ENCODE measurements around the gene CIT.

The CIT gene

DNA sequence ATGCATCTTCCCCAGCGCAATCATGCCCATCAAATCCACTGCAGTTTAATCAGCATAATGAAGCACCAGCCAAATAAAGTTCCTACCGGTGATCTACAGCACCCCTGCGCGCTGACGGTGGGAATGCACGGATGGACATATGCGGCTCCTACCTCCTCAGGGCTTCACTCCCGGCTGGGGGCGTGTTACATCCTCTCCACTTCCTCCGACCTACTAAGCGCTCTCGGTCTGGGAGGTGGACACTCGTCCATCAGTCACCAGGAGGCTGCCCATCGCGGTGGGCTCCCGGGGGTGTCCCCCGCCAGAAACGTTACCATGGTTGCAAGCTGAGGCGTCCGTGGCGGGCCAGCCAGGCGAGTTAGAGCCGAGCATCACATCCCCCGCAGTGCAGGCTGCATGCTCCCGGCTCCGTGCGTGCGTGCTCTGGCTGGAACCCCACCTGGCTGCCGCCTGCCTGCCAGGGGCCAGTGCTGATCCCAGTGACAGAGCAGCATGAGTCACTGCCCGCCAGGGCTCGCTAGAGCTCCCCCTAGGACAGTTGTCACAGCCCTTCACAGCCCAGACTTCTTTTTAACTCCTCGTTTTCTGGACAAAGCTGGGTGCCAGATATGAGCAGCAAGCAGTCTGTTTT, 73.0 kb downstream of the CIT start:
- DNase-seq: peak; percentile 64

GRCh38 chr12:119803381-119803791, 73.7 kb downstream of the CIT start:
- DNase-seq: peak; percentile 62

DNA sequence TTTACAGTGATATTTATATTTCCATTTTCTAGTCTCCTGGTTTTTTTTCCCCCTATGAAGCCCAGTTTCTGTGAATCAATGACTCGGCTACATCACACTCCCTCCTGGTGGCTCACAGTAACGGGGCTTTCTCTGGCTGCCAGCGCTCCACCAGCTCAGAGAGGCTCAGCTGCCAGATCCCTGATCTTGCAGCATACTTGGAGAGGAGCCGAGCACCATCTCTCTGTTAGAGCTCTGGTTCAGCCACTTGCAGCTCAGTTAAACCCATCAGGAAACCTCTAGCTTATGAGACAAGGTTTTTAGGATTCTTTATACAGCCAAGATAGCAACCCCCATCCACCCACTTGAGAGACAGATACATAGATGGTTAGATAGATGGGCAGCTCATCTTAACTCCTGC, 74.6 kb downstream of the CIT start:
- DNase-seq: no peak

DNA sequence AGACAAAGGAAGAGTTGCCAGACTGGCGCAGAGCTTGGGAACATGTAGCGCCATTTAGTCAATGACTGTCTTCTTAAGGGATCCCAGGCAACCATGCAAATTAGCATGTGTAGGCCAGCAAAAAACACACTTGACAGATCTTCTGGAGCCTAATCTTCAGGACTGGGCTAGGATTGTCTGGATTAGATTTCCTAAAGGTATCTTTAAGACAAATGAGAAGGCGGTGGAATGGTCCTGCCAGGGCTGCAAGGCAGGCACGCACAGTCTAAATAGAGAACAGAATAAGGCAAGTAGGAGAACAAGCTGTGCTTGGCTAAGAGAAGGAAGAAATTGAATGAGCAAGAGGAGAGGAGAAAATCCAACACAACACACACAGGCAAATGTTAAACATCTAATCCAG, 80.0 kb downstream of the CIT start:
- DNase-seq: no peak

DNA sequence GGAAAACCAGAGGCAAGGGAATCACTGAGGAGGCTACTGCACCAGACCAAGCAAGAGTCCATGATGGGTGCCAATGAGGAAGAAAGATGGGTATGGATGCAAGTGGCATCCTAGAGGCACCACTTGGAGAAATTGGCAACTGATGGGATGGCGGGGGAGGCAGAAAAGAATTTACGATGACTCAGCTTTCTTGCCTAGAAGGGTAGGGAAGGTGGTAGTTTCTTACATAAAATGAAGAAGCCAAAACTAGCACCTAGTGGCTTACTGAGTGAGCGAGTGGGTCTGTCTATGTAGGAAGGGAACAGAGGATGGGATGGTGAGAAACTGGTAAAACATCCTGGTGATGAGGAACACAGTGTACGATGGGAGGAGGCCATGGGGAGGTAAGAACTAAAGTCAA, 80.8 kb downstream of the CIT start:
- no peak for DNase-seq

DNA sequence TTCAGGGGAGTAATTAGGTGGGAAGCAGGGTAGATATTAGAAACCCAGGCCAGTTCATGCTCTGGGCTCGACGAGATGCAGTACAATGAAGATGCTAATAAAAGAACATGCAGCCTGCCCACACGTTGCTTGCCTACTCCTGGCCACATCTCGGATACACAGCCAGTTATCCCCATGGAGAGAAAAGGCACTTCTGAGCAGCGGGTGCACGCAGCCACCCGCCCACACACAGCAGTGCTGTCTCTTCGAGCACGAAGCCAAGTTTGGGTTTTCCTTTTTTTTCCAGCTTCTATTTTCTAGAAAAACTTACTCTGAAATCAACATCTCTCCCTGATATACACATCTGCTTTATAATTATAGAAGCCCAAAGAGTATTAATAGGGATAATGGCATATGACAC, 85.7 kb downstream of the CIT start:
- DNase-seq: no peak

- no peak for DNase-seq
Observed at GRCh38 chr12:119788786-119789185, 88.3 kb downstream of the CIT start.

GRCh38 chr12:119786539-119786938, 90.6 kb downstream of the CIT start:
- DNase-seq: no peak

- no peak for DNase-seq
Observed at GRCh38 chr12:119784673-119785072, 92.4 kb downstream of the CIT start.

- no peak for DNase-seq
Observed at GRCh38 chr12:119783787-119784186, 93.3 kb downstream of the CIT start.

DNA sequence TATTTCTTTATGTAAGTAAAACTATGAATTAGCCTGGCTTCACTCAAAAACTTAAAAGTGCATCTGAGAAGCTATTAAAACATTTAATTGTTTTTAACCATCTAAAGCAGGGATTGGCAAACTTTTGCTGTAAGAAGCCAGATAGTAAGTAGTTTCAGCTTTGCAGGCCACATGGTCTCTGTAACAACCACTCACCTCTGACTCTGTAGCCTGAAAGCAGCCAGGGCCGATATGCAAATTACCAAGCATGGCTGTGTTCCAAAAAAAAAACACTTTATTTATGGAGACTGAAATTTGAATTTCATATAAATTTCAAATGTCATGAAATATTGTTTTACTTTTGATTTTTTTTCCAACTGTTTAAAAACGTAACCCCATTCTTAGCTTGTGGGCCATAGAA, 95.3 kb downstream of the CIT start:
- no peak for DNase-seq

DNA sequence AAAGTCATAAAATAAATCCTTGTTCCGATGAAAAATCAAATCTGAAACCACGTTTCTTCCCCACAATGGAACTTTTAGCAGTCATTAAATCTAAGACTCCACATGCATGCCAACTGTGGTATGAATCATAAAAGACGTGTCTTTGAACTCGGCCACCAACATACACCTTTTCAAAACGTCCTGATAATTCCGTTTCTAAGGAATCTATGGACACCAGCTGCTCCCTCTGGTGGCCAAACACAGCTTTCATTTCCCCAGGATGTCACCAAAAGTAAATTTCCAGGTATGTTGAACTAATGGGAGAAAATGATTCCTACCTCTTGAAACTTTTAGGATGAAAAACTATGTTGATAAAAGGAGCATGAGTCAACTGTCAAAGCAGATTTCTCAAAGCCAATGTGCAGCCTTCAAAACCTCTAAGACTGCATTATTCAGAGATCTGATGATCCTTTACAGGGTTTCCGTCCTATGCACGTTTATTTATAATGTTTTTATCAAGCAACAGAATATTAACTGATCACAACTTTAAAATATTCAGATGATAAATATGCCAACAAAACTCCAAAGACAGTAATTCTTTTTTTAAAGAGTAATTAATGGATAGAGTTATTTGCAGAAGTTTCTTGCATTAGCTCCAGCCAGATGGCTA, 96.2 kb downstream of the CIT start:
- peak; percentile 30 for DNase-seq

DNA sequence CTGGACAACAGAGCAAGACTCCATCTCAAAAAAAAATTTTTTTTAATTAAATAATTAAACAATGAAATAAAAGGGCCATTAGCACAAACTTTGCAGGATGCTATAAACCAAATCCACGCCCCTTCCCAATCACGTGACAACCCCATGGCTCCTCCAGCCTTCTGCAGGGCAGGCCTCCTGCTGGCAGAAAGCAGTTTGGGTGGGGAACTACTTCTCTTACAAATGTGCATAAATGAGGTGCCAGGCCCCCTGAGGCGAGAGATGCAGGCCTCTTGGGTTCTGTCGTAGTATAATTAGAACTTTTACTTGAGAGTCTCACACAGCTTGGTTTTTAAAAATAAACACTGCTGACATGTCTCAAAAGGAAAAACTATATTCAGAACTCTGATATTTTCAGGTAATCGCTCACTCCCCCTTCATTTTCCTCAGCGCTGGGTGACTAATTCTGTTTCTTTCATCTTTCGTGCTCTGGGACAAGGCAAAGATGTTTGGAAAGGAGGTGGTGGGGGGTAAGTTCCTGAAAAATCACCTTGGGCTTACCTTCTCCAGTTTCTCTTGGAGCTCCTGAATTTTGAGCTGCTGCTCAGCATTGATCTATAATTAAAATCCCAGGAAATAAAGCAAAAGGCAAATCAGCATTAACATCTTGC, 101.7 kb downstream of the CIT start:
- no peak for DNase-seq

GRCh38 chr12:119772431-119772830, 104.7 kb downstream of the CIT start:
- no peak for DNase-seq

DNA sequence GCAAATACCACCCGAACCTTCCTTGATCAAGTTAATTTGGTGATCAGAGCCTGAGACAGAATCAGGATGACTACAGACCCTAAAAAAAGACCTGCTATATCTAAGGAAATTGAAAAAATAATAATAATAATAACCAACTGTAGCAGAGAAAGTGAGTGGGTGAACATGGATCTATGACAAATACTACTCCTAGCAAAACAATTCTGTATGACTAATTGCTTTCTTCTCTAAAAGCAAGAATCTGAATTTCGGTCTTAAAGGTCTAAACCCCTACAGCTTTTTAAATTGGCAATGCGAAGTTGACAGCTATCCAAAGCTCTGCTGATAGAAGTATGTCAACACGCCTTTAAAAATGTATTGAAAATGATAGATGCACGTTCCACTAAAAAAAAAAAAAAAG, 107.0 kb downstream of the CIT start:
- no peak for DNase-seq

GRCh38 chr12:119762619-119763018, 114.5 kb downstream of the CIT start:
- DNase-seq: no peak

- no peak for DNase-seq
Observed at GRCh38 chr12:119758722-119759121, 118.4 kb downstream of the CIT start.

- no peak for DNase-seq
Observed at GRCh38 chr12:119758234-119758633, 118.9 kb downstream of the CIT start.

DNA sequence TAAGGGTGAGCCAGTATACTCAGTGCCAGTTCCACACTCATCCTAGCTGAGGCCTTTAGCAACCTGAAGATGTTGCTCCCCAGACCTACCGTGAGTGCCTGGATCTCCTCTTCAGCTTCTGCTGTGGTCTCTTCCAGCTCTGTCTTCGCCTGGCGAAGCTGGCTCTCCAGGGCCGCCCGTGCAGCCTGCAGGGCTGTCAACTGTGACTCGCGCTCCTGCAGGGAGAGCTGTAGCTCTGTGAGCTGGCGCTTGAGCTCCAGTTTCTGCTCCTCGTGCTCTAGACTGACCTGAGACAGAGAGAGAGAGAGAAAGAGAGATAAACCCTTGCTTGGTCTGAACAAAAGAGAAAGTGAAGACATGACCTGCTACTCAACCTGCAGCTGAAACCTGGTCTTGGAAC, 125.2 kb downstream of the CIT start:
- DNase-seq: no peak

DNA sequence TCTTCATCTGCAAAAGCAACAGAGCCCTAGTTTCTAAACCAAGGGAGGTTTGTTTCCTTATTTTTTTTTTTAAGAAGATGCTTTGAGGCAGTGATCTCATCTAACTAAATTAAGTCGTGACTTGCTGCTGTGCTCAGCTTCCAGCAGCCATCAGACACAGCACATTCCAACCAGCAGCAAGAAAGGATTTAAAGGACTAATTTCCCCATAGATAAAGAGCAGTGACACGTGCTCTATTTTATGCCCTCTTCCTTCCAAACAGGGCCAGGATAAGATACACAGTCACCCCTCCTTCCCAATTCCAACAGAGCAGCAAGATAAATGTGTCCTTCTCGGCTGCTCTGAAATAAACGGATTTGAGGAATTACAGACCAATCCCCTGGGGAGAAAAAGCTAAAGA, 127.5 kb downstream of the CIT start:
- no peak for DNase-seq

DNA sequence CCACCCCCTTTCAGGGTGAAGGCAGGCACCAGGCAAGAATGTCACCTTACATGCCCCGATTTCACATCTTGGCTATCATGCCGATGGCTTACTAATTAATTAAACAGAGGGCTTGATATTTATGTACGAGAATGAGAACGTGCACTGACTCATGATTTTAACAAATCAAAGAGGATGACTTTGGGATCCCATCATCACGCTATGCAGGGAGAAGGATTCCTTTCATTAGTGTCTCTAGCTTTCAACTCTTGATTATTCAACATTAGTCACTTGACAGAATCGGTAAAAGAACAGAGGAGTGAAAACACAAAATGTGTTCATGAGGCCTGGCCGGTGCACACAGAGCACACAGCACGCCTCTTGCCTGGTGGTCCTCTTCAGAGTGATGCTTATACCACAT, 128.6 kb downstream of the CIT start:
- DNase-seq: no peak

DNA sequence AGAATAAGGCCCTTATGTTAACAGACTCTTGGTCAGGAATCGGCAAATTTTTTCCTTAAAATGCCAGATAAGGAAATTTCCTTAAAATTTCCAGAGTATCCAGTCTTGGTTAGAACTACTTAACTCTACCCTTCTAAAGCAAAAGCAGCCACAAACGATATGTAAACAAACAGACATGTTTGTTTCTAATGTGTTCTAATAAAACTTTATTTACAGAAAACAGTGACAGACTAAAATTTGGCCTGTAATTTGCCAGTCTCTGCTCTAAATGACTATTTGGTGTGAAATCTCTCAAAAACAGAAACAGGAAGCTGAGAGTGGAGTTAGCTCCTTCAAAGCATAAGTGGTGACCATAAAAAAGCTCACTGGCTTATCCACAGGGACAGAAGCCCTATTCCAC, 131.0 kb downstream of the CIT start:
- no peak for DNase-seq

- DNase-seq: no peak
Observed at GRCh38 chr12:119744900-119745606, 132.1 kb downstream of the CIT start.

All from right kidney (tissue), 1 donor.